Renal pelvis (tissue), 4 donors: ENCODE data around the gene MCC. TPM values are rescaled to one million over a fixed set of nuclear protein-coding genes. Genes with fewer than 3 reads are reported as not detected.

Source experiments
- DNase-seq: peaks from one replicate; pipeline ENCODE4 v3.0.0-alpha.2; 2013
- polyA plus RNA-seq, 3 donors: library from polyadenylated mRNA; unstranded; fragments of 120-200 nt; gene quantifications; one replicate each; pipeline ENCODE4 v1.2.1, GENCODE V29; 2013; ENCODE audit not compliant: insufficient read length in 3 of 3

The MCC gene
- polyA plus RNA-seq, 3 donors, result 28.1 to 30.1 (median 29.4) TPM

DNA sequence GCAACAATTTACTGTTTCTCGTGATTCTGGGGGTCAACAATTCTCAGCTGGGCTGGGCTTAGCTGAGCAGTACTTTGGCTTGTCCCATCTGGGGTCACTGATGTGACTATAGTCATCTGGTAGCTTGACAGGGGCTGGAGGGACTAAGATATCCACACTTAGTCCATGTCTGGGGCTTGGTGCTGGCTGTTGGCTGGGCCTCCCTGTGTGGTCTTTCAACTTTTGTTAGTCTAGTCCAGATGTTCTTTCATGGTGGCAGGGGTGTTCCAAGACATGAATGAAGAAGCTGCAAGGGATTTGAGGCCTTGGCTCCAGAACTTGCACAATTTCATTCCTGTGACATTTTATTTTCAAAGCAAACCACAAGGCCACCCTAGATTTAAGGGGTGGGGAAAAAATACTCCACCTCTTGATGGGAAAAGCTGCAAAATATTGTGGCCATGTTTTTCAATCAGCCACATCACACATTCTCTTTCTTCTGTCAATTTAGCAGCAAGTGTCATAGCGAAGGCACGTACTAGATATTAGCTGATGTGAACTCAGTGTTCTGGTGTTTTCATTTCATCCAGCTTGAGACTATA lies 112.7 kb downstream of the MCC start:
- DNase-seq, result peak; percentile 82

DNA sequence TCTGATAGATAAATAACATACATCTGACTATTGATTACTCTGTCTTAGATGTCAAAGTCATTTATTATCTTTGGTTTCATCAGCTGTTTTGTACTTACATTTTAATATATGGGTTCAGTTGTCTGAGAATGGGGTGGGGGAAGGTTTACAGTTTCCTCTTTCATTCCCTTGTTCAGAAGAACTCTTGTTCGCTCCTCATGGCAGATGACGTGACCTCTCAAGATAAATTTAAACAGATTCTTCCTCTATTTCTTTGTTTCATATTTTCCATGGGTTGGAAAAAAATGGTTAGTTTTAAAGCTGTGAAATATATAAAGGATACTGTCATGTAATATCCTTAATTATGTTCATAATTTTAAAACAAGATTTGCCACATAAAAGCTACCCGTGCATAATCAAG lies 114.8 kb downstream of the MCC start:
- DNase-seq, result no peak

DNA sequence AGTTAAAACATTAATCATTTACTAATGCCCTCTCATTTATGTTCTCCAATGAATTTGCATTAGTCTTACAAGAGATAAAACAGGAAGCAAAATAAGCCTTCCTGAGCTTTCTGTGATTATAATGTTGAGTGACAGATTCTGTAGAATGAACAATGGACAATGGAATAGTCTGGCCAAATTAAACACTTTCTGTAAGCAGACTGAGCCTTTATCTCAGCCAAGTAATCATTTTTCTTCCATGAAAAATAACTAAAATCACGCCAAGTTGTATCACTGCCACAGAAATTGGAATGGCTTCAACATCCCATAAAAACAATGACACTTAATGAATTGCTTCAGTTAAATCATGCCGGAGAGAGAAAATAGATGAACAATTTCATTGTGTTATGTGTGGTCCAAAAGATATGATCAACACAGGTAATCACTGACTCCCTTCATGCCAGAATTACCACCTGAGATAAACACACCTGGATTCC lies 116.5 kb downstream of the MCC start:
- DNase-seq, result peak; percentile 70

DNA sequence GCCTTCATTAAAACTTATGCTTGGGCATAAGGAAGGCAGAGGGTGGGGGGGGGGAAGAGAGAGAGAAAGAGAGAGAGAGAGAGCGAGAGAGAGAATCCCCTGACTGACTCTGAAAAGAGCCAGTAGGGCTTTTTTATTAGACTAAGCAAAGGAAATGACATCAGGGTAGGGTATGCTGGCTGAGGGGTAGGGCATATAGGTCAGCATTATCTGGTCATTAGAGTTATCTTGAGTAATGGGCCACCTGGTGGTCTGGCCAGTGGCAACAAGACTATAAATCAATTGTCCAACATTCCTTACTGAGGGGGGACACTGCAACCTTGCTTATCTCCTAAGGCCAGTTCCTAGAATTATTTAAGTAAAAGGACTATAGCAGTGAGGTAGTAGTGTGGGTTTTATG lies 120.7 kb downstream of the MCC start:
- no peak for DNase-seq

DNA sequence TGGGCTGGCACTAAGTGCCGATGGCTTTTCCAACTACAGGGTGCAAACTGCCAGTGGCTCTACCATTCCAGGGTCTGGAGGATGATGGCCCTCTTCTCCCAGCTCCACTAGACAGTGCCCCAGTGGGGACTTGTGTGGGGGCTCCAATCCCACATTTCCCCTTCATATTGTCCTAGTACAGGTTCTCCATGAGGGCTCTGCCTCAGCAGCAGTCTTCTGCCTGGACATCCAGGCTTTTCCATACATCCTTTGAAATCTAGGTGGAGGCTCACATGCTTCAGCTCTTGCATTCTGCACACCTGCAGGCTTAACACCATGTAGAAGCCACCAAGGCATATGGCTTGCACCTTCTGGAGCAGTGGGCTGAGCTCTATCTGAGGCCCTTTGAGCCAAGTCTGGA lies 123.8 kb downstream of the MCC start:
- DNase-seq, result no peak

DNA sequence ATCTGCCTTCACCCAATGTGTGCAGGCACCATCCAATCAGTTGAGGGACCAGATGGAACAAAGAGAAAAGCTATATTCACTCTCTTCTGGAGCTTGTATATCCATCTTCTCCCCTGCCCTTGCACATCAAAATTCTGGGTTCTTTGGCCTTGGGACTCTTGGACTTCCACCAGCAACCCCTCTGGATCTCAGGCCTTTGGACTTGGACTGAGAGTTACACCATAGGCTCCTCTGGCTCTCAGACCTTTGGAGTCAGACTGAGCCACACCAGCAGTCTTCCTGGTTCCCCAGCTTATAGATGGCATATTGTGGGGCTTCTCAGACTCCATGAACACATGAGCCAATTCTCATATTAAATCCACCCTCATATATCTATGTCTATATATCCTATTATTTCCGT lies 126.6 kb downstream of the MCC start:
- no peak for DNase-seq

DNA sequence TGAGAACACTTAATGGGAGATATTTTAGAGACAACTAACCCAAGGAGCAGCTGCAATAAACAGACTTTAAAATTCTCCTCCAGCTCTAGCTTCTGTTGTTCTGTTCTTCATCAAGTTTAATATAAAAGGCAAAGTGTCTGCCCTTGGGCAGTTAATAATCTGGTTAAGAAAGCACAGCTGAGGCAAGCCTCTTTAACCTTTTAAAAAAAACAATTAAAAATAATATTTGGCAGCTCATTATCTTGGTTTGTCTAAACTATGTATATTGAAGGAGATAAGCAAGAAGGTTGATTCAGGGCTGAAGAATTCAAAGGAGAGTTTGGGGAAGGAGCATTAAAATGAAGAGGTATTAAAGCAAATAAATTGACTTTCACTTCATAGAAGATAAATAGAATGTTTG lies 128.8 kb downstream of the MCC start:
- no peak for DNase-seq

DNA sequence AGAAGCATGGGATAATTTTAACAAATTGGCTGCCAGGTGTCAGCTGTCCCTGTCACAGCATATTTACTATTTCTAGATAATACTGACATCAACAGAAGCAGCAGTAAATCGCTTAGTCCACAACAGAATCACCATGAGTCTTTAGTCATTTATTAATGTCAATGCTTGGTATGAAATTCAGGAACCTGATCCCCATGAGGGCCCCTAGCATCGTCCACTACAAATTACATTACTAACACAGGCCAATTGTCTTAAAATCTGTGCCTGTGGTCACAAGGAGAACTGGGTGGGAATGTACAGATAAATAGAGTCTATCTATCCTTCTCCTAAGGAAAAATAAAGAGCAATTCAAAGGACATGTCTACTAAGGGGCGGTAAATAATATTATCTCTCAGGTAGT lies 129.6 kb downstream of the MCC start:
- DNase-seq, result no peak

DNA sequence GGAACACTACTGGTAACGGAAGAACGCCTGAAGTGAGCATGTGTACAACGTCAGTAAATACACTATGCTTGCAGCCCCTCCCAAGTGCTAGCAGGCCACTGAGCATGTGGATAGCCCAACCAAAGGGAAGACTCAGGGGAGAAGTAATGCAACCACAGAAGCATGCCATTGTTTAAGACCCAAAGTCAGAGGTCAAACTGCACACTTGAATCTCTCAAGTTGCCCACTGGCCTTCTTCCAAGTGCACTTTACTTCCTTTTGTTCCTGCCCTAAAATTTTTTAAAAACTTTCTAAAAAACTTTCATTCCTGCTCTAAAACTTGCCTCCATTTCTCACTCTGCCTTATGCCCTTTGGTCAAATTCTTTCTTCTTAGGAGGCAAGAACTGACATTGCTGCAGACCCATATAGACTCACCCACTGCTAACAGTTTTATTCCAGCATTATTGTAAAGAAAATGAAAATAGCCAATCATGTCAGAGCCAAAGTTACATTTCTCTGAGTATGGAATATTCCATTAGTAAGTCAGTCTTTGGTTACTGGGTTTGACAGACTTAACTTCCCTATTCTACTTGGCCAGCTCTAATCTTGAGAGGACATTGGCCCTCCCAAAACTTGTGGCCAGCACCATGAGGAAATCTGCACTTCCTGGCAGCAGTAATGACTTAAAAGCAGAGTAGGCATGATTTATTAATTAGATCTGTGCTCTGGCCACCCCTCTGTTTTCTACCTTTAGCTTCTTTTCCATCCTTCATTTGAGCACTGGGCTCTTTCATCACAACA lies 130.4 kb downstream of the MCC start:
- no peak for DNase-seq

DNA sequence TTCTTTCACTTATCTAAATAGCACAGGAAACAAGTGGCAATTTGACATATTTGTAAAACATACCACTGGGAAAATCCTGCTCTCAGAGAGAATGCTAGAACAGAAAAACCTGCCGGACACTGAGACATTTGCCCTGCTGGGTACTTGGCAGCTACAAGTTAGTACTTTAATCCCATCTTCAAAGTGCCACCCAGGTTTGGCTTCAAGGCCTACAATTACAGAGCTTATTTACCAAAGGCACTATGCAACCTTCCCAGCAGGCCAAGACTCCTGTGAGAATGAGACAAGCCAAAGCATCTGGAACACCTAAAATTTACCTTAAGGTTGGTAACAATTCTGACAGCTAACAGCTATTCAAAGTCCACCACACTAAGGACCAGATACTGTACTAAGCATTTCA lies 131.8 kb downstream of the MCC start:
- no peak for DNase-seq

DNA sequence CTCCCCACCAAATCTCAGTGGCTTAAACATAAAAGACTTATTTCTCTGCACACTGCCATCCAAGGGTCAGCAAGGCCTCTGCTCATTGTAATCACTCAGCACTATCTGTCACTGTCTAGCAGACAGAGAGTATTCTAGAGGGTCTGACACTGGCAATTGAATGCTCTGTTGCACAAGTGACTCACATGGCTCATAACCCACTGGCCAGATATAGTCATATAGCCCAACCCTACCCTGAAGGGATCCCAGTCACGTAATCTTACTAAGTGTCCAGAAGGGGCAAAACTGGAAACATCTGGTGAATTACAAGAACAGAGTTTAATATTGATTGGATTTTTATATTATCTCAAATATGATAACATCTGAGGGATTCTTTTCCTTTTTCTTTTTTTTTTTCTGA lies 134.2 kb downstream of the MCC start:
- no peak for DNase-seq

DNA sequence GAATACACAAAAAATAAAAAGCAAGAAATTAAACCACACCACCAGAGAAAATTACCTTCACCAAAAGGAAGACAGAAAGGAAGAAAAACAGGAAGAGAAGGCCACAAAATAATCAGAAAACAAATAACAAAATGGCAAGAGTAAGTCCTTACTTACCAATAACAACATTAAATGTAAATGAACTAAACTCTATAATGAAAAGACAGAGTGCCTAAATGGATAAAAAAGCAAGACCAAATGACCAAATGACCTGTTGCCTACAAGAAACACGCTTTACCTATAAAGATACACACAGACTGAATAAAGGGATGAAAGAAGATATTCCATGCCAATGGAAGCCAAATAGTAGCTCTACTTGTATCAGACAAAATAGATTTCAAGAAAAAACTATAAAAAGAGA lies 140.7 kb downstream of the MCC start:
- DNase-seq, result no peak

DNA sequence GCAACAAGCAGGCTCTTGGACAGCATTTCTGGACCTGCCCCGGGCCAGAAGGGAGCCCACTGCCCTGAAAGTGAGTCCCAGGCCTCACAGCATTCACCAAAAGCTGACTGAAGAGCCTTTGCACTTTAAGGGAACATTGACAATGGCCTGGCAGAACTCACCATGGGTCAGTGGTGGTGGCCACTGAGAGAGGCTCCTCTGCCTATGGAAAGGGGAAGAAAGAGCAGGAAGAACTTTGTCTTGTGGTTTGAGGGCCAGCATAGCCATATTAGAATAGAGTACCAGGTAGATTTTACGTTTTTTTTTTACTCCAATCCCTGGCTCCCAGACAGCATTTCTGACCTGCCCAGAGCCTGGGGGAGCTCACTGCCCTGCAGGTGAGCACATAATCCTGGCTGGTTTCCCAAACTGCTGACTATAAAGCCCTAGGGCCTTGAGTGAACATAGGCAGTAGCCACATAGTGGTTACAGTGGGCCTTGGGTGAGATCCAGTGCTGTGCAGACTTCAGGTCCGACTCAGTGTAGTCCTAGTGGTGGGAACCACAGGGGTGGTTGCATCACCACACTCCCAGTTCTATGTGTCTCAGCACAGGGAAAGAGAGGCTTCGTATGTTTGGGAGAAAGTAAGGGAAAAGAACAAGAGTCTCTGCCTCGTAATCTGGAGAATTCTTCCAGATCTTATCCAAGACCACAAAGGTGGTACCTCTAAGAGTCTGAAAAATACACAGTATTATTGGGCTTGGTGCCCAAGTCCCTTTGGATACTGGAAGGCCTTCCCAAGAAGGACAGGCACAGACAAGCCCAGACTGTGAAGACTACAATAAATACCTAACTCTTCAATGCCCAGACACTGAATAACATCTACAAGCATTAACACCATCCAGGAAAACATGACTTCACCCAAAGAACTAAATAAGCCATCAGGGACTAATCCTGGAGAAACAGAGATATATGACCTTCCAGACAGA lies 143.0 kb downstream of the MCC start:
- DNase-seq, result no peak

DNA sequence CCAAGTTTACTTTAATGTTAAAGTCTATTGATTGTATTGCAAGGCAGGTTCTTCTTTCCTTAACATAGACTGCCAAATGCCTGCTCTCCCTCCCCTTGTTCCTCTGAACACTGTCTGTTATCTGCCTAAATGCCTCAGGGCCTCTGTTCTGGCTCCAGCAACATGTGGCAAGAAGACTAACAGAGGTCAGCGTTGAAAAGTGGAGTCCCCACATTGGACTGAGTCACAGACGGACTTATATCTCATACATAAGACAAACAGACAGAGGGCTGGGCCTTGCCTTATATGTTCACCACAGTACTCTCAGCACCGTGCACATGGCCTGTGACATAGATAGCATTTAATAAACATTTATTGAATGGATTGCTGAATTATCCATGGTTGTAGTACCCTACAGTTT lies 144.9 kb downstream of the MCC start:
- DNase-seq, result no peak

DNA sequence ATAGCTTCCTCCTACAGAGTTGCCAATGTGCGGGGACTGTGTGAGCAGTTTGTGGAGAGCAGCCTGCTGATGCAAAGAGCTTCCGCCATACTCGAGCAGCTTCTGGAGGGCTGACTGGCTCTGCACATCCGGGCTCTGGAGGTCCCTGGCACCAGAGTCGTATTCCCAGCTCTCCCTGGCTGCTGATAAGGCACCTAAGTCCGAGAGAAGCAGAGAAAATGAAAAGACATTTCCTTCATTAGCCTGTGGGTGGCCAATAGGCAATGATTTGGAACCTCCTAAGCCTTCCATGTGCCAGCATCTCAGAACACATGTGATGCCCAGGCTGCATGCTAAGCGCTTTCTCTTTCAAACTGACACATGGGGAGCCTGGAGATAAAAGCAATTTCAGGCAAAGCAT lies 147.7 kb downstream of the MCC start:
- no peak for DNase-seq

DNA sequence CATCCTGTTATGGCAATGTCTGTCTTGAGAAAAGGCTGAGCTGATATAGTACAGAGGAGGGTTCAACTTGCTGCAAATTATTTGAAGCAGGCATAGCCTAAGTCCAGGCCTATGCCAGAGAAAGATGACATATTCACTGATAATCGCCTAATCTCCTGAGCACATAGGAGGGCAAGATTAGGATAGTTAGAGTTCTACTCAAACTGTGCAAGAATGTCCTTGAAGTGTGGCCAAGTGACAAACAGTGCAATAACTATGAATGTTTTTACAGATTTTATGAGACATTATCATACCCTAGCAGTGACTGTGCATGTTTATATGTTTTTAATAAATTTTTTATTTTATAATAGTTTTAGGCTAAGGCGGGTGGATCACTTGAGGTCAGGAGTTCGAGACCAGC lies 149.6 kb downstream of the MCC start:
- no peak for DNase-seq

DNA sequence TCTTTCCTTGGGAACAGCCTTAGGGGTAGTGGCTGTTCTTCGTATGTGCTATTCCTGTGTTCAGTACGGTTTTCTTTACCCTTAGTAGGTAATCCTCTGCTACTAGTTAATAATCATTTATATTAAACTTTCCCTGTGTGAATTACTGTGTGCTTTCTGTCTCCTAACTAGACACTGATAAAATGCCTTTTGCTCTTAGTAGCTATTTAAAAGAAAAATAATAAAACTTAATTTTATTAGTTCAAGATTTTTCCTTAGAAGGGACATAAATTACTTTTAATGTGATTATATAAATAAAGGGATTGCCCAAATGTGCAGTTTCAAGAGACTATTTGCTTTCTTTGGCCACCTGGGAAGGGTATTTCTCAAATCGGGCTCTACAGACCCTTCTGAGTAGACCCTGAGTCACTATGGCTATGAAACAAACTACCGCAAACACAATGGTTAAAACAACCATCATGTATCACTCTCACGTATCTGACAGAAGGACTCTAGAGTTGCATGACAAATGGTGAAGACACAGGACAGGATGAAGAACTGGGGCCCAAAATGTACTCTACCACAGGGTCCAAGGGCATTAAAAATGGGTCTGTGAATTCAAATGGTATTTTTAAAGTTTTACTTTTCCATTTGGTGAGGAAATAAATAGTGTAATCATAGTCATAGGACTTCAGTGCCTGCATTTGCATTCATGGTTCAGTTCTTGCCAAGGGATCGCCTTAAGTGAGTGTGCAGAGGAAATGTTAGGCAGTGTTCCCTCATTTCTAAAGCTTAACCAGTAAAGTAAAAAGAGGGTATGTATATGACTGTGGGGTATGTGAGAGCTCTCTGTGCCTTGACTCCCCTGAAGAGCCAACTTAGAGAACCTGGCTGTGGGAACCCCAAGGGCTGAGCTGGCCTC lies 150.5 kb downstream of the MCC start:
- no peak for DNase-seq

DNA sequence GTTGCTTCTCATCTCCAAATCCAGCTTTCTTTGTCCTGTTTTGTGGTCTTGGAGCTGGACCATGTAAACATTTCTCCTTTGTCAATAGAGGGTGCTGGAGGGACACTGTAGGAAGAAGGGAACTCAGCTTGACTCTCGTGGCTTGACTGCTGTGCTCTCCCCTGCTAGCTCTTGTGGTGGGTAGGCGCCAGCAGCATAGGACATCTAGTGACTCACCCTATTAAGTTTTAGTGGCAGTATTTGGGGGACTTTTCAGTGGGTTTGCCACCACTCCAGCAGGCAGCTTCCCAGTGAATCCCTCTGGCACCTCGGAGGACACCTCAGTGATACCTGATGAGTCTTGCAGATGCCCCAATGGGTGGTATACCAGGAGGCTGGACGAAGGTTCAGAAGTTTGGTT lies 151.3 kb downstream of the MCC start:
- DNase-seq, result peak; percentile 58

DNA sequence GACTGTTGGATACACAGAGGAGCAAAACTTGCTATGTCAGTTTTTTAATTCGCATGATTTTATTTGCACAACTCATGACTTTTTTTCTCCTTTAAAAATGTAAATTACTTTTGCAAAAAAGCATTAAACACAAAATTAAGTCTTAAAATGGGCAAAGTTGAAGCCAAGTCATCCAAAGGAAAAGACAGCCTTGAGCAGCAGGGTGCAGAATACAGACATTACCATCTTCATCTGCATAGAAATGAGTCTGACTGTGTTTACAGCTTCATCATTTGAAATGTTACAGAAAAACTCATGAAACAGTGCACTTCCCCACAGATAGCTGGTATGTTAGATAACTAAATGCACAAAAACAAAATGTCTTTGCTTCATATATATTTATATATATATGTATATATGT lies 154.8 kb downstream of the MCC start:
- DNase-seq, result no peak

DNA sequence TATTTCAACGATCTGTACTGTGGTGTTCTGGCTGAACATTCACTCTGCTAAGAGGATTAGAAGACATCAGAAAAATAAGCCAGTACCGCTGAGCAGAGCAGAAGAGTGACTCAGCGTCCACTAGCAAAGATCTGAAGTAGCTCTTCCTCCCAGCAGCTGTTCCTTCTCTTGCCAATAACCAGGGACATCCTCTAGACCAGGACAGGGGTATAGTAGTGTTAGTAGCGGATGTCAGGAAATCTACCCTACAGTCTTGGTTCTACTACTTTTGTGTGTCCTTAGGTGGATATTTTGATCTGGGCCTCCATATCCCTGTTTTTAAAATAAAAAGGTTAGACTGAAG lies 157.1 kb downstream of the MCC start:
- no peak for DNase-seq

DNA sequence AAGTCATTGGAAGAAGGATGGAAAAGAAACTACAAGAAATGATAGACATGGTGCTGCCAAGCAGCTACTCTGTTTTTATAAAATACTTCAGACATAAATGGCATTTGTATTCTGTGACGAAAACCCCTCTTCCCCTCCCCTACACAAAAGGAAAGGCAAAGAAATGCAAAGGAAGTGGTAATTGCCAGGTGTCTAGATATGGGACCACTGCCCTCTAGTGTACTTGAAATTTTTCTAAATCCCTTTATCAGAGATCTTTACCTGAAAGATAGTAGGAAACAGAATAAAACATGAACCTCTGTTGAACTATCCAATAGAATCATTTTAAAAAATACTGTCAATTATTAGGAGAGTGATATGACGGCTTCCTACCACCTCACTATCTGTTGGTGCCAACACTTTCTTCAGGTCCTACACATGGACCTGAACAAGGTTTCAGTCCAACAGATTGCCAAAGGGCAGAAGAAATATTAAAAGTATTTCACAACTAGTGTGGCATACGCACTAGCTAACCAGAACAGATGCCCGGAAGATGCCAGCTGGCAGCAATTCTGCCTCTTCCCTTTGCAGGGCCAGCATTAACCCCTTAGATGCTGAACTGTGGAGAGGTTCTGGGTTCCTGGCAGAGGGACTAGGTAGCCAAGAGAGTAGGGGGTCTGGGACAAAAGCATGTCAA lies 157.6 kb downstream of the MCC start:
- DNase-seq, result peak; percentile 45
